Measurements from ENCODE around the gene ZNF234. TPM values are rescaled to one million over a fixed set of nuclear protein-coding genes. Genes with fewer than 3 reads are reported as not detected.
"Not testable (repeated sequence)": the region's sequence is repeated elsewhere in the genome, so short reads cannot be mapped to it uniquely, and the experiment has no call there.

The ZNF234 gene
- total RNA-seq, 1 donor from 2014 or later, result 8.7 TPM

- Histone ChIP-seq H3K36me3 (peaks cover 39% of the 10 kb centered on the region), H3K4me1 (peaks cover 34% of the 10 kb centered on the region), H3K4me3 (peak within 1 kb of the TSS; percentile 85), H3K27me3 (ENCODE audit: low read depth) (no peaks in the 10 kb centered on the region), H3K27ac (replicated peaks) (peak within 1 kb of the TSS; percentile 90), H3K9me3 (replicated peaks) (peaks cover 79% of the 10 kb centered on the region)
- no peak for TF ChIP-seq CTCF (IDR thresholded peaks at IDR 0.05; ENCODE audit: borderline replicate concordance)
- peak; percentile 84 for DNase-seq
- intact Hi-C loops (cut with micrococcal nuclease), result no loop called here
Measured at GRCh38 chr19:44164673-44165512, 23.5 kb downstream of the ZNF234 start, which contains the start of gene ZNF226. TSS of gene ZNF226 (plus strand) at chr19:44165100. CDS start at chr19:44170081, 4,981 bp downstream.

DNA sequence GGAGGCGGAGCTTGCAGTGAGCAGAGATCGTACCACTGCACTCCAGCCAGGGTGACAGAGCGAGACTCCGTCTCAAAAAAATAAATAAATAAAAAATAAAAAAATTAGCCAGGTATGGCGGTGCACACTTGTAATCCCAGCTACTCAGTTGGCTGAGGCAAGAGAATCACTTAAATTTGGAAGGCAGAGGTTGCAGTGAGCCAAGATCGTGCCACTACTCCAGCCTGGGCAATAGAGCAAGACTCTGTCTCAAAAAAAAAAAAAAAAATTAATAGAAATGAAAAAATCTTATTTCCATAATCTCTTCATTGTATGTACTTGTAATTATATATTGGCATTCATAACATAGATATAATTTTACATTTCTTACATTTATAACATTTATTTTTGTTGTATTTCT lies 29.3 kb downstream of the ZNF234 start:
- intact Hi-C loops (cut with micrococcal nuclease); H3K27ac ChIP-seq (replicated peaks); H3K4me3 ChIP-seq; DNase-seq; H3K27me3 ChIP-seq (ENCODE audit: low read depth): not testable (repeated sequence)
- Histone ChIP-seq H3K36me3 (peaks cover 96% of the 10 kb centered on the region), H3K4me1 (peaks cover 22% of the 10 kb centered on the region), H3K9me3 (replicated peaks) (peaks cover 92% of the 10 kb centered on the region)

GRCh38 chr19:44176590-44176989 lies 35.2 kb downstream of the ZNF234 start:
- Histone ChIP-seq H3K27me3 (ENCODE audit: low read depth) (no peaks in the 10 kb centered on the region), H3K4me1 (no peaks in the 10 kb centered on the region), H3K4me3 (no peak overlapping the region), H3K9me3 (replicated peaks) (peaks cover 100% of the 10 kb centered on the region), H3K36me3 (peaks cover 69% of the 10 kb centered on the region), H3K27ac (replicated peaks) (no peak overlapping the region)
- no peak for TF ChIP-seq CTCF (IDR thresholded peaks at IDR 0.05; ENCODE audit: borderline replicate concordance)
- no peak for DNase-seq
- intact Hi-C loops (cut with micrococcal nuclease), result no loop called here

- no peak for TF ChIP-seq CTCF (IDR thresholded peaks at IDR 0.05; ENCODE audit: borderline replicate concordance)
- intact Hi-C loops (cut with micrococcal nuclease), result no loop called here
- Histone ChIP-seq H3K4me3 (no peak overlapping the region), H3K27me3 (ENCODE audit: low read depth) (no peaks in the 10 kb centered on the region), H3K9me3 (replicated peaks) (peaks cover 98% of the 10 kb centered on the region), H3K36me3 (peaks cover 25% of the 10 kb centered on the region), H3K4me1 (no peaks in the 10 kb centered on the region), H3K27ac (replicated peaks) (no peak overlapping the region)
- DNase-seq, result no peak
Measured at GRCh38 chr19:44180968-44181367, 39.6 kb downstream of the ZNF234 start.

DNA sequence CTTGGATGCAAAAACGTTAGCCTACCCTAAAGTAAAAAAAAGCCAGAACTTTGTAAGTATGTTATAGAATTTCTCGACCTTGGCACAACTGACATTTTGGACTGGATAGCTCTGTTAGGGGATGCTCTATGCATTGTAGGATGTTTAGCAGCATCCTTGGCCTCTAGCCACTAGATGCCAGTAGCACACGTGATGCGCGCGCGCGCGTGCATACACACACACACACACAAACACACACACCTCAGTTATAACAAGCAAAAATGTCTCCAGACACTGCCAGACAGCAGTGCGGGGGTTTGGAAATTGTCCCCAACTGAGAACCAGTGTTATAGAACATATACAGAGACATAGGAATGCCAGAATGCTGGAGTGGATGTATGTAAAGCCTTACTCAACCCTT lies 40.8 kb downstream of the ZNF234 start:
- H3K9me3 ChIP-seq (replicated peaks), result peaks cover 98% of the 10 kb centered on the region
- no peaks in the 10 kb centered on the region for H3K4me1 ChIP-seq
- H3K36me3 ChIP-seq, result peaks cover 13% of the 10 kb centered on the region
- no peak for DNase-seq
- H3K27me3 ChIP-seq (ENCODE audit: low read depth), result no peaks in the 10 kb centered on the region
- no peak overlapping the region for H3K27ac ChIP-seq (replicated peaks)
- TF ChIP-seq CTCF (IDR thresholded peaks at IDR 0.05; ENCODE audit: borderline replicate concordance), result no peak
- intact Hi-C loops (cut with micrococcal nuclease), result no loop called here
- H3K4me3 ChIP-seq, result no peak overlapping the region

GRCh38 chr19:44190020-44190419 lies 48.7 kb downstream of the ZNF234 start:
- TF ChIP-seq CTCF (IDR thresholded peaks at IDR 0.05; ENCODE audit: borderline replicate concordance), result no peak
- intact Hi-C loops (cut with micrococcal nuclease), result no loop called here
- Histone ChIP-seq H3K27ac (replicated peaks) (no peak overlapping the region), H3K4me1 (no peaks in the 10 kb centered on the region), H3K36me3 (no peaks in the 10 kb centered on the region), H3K9me3 (replicated peaks) (peaks cover 47% of the 10 kb centered on the region), H3K4me3 (no peak overlapping the region), H3K27me3 (ENCODE audit: low read depth) (no peaks in the 10 kb centered on the region)
- no peak for DNase-seq

Data from left ventricle myocardium inferior (tissue), 1 donor.